HepG2 (cell line): Measurements from ENCODE around the gene MEI1. TPM values are rescaled to one million over a fixed set of nuclear protein-coding genes. Genes with fewer than 3 reads are reported as not detected.

Experiments
- ATF4 ChIP-seq, 2 experiments: fragments of 450-650 bp in 1 of 2; sonication (generic) in 1 of 2; formaldehyde crosslinking; IDR thresholded peaks; 2 replicates each; pipeline versions ENCODE4 v1.5.0 to v1.8.0; 2020 to 2022; ENCODE audit warnings: mild to moderate bottlenecking in 1 of 2, missing genetic modification reagents in 1 of 2
- E2F5 ChIP-seq: sonication (generic); formaldehyde crosslinking; conservative IDR thresholded peaks from 2 replicates; pipeline ENCODE4 v1.4.0; 2020; ENCODE audit warnings: missing genetic modification reagents
- EP300 ChIP-seq, 3 experiments: sonication (generic) in 1 of 3; formaldehyde crosslinking in 1 of 3; IDR thresholded peaks; 2 replicates each; pipeline versions ENCODE4 v1.5.1 to v1.6.1; 2011 to 2020; ENCODE audit warnings: low read depth in 2 of 3, low read length in 2 of 3, borderline replicate concordance in 1 of 3, improper control_type of control experiment in 1 of 3, mild to moderate bottlenecking in 1 of 3, missing genetic modification reagents in 1 of 3, moderate library complexity in 1 of 3
- HDAC1 ChIP-seq: sonication (generic); formaldehyde crosslinking; IDR thresholded peaks from 2 replicates; pipeline ENCODE4 v1.5.1; 2020; ENCODE audit warnings: mild to moderate bottlenecking, missing genetic modification reagents
- KLF16 ChIP-seq, 2 experiments: sonication (generic) in 1 of 2; formaldehyde crosslinking in 1 of 2; IDR thresholded peaks; 2 replicates each; pipeline versions ENCODE4 v1.6.1 to v1.8.0; 2016 to 2023; ENCODE audit warnings: missing genetic modification reagents in 2 of 2, missing compliant biosample characterization in 1 of 2
- MLXIP ChIP-seq: sonication (generic); formaldehyde crosslinking; IDR thresholded peaks from 2 replicates; pipeline ENCODE4 v1.9.0; 2021; ENCODE audit warnings: missing genetic modification reagents, borderline replicate concordance
- ONECUT2 ChIP-seq: sonication (generic); formaldehyde crosslinking; IDR thresholded peaks from 2 replicates; pipeline ENCODE4 v1.4.0; 2020; ENCODE audit warnings: missing genetic modification reagents
- RCOR2 ChIP-seq: IDR thresholded peaks from 2 replicates; pipeline ENCODE4 v1.6.1; 2016; ENCODE audit warnings: missing biosample characterization, missing genetic modification reagents
- REL ChIP-seq: sonication (generic); formaldehyde crosslinking; conservative IDR thresholded peaks from 2 replicates; pipeline ENCODE4 v1.8.0; 2022; ENCODE audit warnings: mild to moderate bottlenecking, missing genetic modification reagents, moderate library complexity
- ZBTB2 ChIP-seq: sonication (generic); formaldehyde crosslinking; IDR thresholded peaks from 2 replicates; pipeline ENCODE4 v1.8.0; 2022; ENCODE audit warnings: low read depth, missing genetic modification reagents
- ZFP62 ChIP-seq: sonication (generic); formaldehyde crosslinking; IDR thresholded peaks from 2 replicates; pipeline ENCODE4 v1.4.0; 2020; ENCODE audit warnings: missing genetic modification reagents
- ZNF563 ChIP-seq: sonication (generic); formaldehyde crosslinking; IDR thresholded peaks from 2 replicates; pipeline ENCODE4 v1.8.0; 2022; ENCODE audit warnings: mild to moderate bottlenecking, moderate library complexity, missing genetic modification reagents
- ZNF574 ChIP-seq: sonication (generic); formaldehyde crosslinking; IDR thresholded peaks from 2 replicates; pipeline ENCODE4 v1.4.0; 2020; ENCODE audit warnings: missing genetic modification reagents
- ZXDC ChIP-seq: sonication (generic); formaldehyde crosslinking; IDR thresholded peaks from 2 replicates; pipeline ENCODE4 v1.5.0; 2020; ENCODE audit warnings: mild to moderate bottlenecking, missing genetic modification reagents
- polyA plus RNA-seq, 8 experiments: library from polyadenylated mRNA; depleted of rRNA in 3 of 8; stranded (reverse) in 7 of 8; unstranded in 1 of 8; fragments of >200 nt; fragmentation: Illumina TruSeq in 4 of 8; extraction: Trizol in 4 of 8; gene quantifications; 2 replicates each; pipeline versions ENCODE4 v1.2.1 to v1.2.3, GENCODE V29; 2011 to 2016; ENCODE audit warnings: low read depth in 4 of 8, missing spikeins in 1 of 8, mixed read lengths in 1 of 8; ENCODE audit not compliant: insufficient read depth in 1 of 8
- total RNA-seq, 5 experiments: library from RNA; depleted of rRNA; stranded (reverse); fragments of >200 nt; fragmentation: Illumina TruSeq; extraction: Trizol; gene quantifications; 2 replicates each; pipeline ENCODE4 v1.2.3, GENCODE V29; 2016; ENCODE audit warnings: low read depth in 1 of 5

MEI1 gene
- total and polyA plus RNA-seq, 2 of the 13 experiments (the other 11 are each of a cell fraction or from before 2014, with no cell fraction given) = 0.75 to 1.9 TPM

GRCh38 chr22:41688365-41689211, 10.7 kb upstream of the MEI1 start, which contains the start of gene SNU13 (continued):
- TF ChIP-seq ZNF563 (peak; percentile 35), ONECUT2 (CRISPR knock-in tag) (no peak), EP300 (IDR thresholded peaks at IDR 0.05; ENCODE audit: low read depth in 2 of 2, low read length in 2 of 2) (0 out of 4 replicates have a peak, but pooled peaks of 1 of the 2 experiments have one; percentile 29), EP300 (CRISPR knock-in tag; IDR thresholded peaks at IDR 0.05; ENCODE audit: borderline replicate concordance) (no peak), ZFP62 (CRISPR knock-in tag) (no peak), ATF4 (CRISPR knock-in tag; IDR thresholded peaks at IDR 0.05) (peak in 1 of 2 experiments; percentile 29; a peak in 1 of 4 replicates), ZXDC (CRISPR knock-in tag) (0 out of 2 replicates have a peak, but pooled peaks have one; percentile 47), MLXIP (CRISPR knock-in tag) (0 out of 2 replicates have a peak, but pooled peaks have one; percentile 56), HDAC1 (CRISPR knock-in tag) (peak; percentile 92), ZBTB2 (CRISPR knock-in tag) (peak; percentile 76), E2F5 (CRISPR knock-in tag) (peak; percentile 66), KLF16 (CRISPR knock-in tag; IDR thresholded peaks at IDR 0.05) (peak in 1 of 2 experiments; percentile 46; a peak in 1 of 4 replicates), REL (CRISPR knock-in tag) (0 out of 2 replicates have a peak, but pooled peaks have one; percentile 56), RCOR2 (CRISPR knock-in tag) (no peak), ZNF574 (peak; percentile 86)
